H9 (cell line): ENCODE results near the gene PISD. TPM values are rescaled to one million over a fixed set of nuclear protein-coding genes. Genes with fewer than 3 reads are reported as not detected.

Source experiments
- DNase-seq: peaks from one replicate; pipeline ENCODE4 v3.0.0-alpha.2; 2017
- H2AFZ ChIP-seq: one replicate; pipeline ENCODE4 v1.6.1; 2013; ENCODE audit warnings: mild to moderate bottlenecking, low read length, control low read depth, moderate library complexity
- H2AK5ac ChIP-seq: 2 replicates; pipeline ENCODE4 v1.6.1; 2013; ENCODE audit warnings: low read length, control low read depth, mixed read lengths; ENCODE audit not compliant: insufficient read length
- H2BK120ac ChIP-seq: one replicate; pipeline ENCODE4 v1.6.1; 2013; ENCODE audit warnings: low read depth, mild to moderate bottlenecking, low read length, control low read depth, inconsistent platforms; ENCODE audit not compliant: poor library complexity, severe bottlenecking
- H2BK12ac ChIP-seq: 2 replicates; pipeline ENCODE4 v1.6.1; 2013; ENCODE audit warnings: low read length, control low read depth, mixed read lengths, low read depth; ENCODE audit not compliant: insufficient read length
- H2BK15ac ChIP-seq: 2 replicates; pipeline ENCODE4 v1.6.1; 2013; ENCODE audit warnings: low read depth, low read length, control low read depth
- H2BK20ac ChIP-seq: one replicate; pipeline ENCODE4 v1.6.1; 2013; ENCODE audit warnings: low read depth, mild to moderate bottlenecking, low read length, control low read depth, inconsistent platforms; ENCODE audit not compliant: poor library complexity, severe bottlenecking
- H2BK5ac ChIP-seq: 2 replicates; pipeline ENCODE4 v1.6.1; 2013; ENCODE audit warnings: low read length, control low read depth, mixed read lengths; ENCODE audit not compliant: insufficient read length
- H3K14ac ChIP-seq: 2 replicates; pipeline ENCODE4 v1.6.1; 2013; ENCODE audit warnings: low read length, control low read depth; ENCODE audit not compliant: insufficient read depth
- H3K18ac ChIP-seq: 2 replicates; pipeline ENCODE4 v1.6.1; 2013; ENCODE audit warnings: low read depth, mild to moderate bottlenecking, mixed read lengths, low read length, control low read depth; ENCODE audit not compliant: insufficient read length
- H3K23ac ChIP-seq: 2 replicates; pipeline ENCODE4 v1.6.1; 2013; ENCODE audit warnings: low read length, control low read depth, mixed read lengths, low read depth; ENCODE audit not compliant: insufficient read length
- H3K23me2 ChIP-seq: 2 replicates; pipeline ENCODE4 v1.6.1; 2013; ENCODE audit warnings: low read depth, mild to moderate bottlenecking, mixed read lengths, low read length, control low read depth; ENCODE audit not compliant: insufficient read length, poor library complexity, severe bottlenecking
- H3K27ac ChIP-seq: 2 replicates; pipeline ENCODE4 v1.5.1; 2013; ENCODE audit warnings: low read length, control low read depth, mixed read lengths, low read depth; ENCODE audit not compliant: insufficient read length
- H3K27me3 ChIP-seq: 2 replicates; pipeline ENCODE4 v1.6.1; 2013; ENCODE audit warnings: low read length, control low read depth, inconsistent platforms; ENCODE audit not compliant: insufficient read depth
- H3K4ac ChIP-seq: 2 replicates; pipeline ENCODE4 v1.6.1; 2013; ENCODE audit warnings: low read depth, mild to moderate bottlenecking, control low read depth, inconsistent platforms, low read length, moderate library complexity
- H3K4me1 ChIP-seq: 2 replicates; pipeline ENCODE4 v1.6.1; 2013; ENCODE audit warnings: low read length, control low read depth, inconsistent platforms; ENCODE audit not compliant: insufficient read depth
- H3K4me2 ChIP-seq: 2 replicates; pipeline ENCODE4 v1.6.1; 2013; ENCODE audit warnings: low read length, control low read depth, mixed read lengths; ENCODE audit not compliant: insufficient read length, insufficient read depth
- H3K56ac ChIP-seq: 2 replicates; pipeline ENCODE4 v1.6.1; 2013; ENCODE audit warnings: low read depth, mild to moderate bottlenecking, mixed read lengths, low read length, control low read depth; ENCODE audit not compliant: insufficient read length
- H3K79me1 ChIP-seq: 2 replicates; pipeline ENCODE4 v1.6.1; 2013; ENCODE audit warnings: low read depth, mild to moderate bottlenecking, moderate library complexity, low read length, control low read depth, inconsistent platforms; ENCODE audit not compliant: insufficient read depth, poor library complexity, severe bottlenecking
- H3K79me2 ChIP-seq: 2 replicates; pipeline ENCODE4 v1.6.1; 2013; ENCODE audit warnings: low read length, control low read depth, inconsistent platforms; ENCODE audit not compliant: insufficient read depth
- H3K9ac ChIP-seq: 2 replicates; pipeline ENCODE4 v1.6.1; 2013; ENCODE audit warnings: low read length, control low read depth, mixed read lengths; ENCODE audit not compliant: insufficient read length; ENCODE audit errors: extremely low read depth
- H3K9me3 ChIP-seq: one replicate; pipeline ENCODE4 v1.6.1; 2013; ENCODE audit warnings: low read depth, low read length, inconsistent platforms; ENCODE audit not compliant: control insufficient read depth
- H3T11ph ChIP-seq: one replicate; pipeline ENCODE4 v1.6.1; 2013; ENCODE audit warnings: mild to moderate bottlenecking, low read length, control low read depth, inconsistent platforms
- H4K20me1 ChIP-seq: one replicate; pipeline ENCODE4 v1.6.1; 2013; ENCODE audit not compliant: control insufficient read depth, insufficient read length, insufficient read depth
- H4K5ac ChIP-seq: 2 replicates; pipeline ENCODE4 v1.6.1; 2013; ENCODE audit warnings: low read depth, mild to moderate bottlenecking, mixed read lengths, low read length, control low read depth; ENCODE audit not compliant: insufficient read length
- H4K8ac ChIP-seq: replicated peaks from 2 replicates; pipeline ENCODE4 v1.6.1; 2013; ENCODE audit warnings: low read length, control low read depth, mixed read lengths, low read depth; ENCODE audit not compliant: insufficient read length
- H4K91ac ChIP-seq: 2 replicates; pipeline ENCODE4 v1.6.1; 2013; ENCODE audit warnings: low read depth, mild to moderate bottlenecking, moderate library complexity, mixed read lengths, low read length, control low read depth; ENCODE audit not compliant: insufficient read length
- H3K27ac Mint-ChIP-seq, 3 experiments: 2 replicates in 2 of 3; 3 replicates in 1 of 3; pipeline ENCODE4 v1.8.0; 2020 to 2021; ENCODE audit warnings: mixed read lengths in 3 of 3, mild to moderate bottlenecking in 1 of 3, moderate library complexity in 1 of 3
- H3K27me3 Mint-ChIP-seq: 2 replicates; pipeline ENCODE4 v1.8.0; 2021; ENCODE audit warnings: low read depth, mild to moderate bottlenecking, moderate library complexity, mixed read lengths
- H3K36me3 Mint-ChIP-seq, 3 experiments: 2 replicates in 2 of 3; 3 replicates in 1 of 3; pipeline ENCODE4 v1.8.0; 2020 to 2021; ENCODE audit warnings: low read depth in 3 of 3, mixed read lengths in 3 of 3; ENCODE audit not compliant: insufficient read depth in 1 of 3
- H3K4me1 Mint-ChIP-seq, 2 experiments: 2 replicates each; pipeline ENCODE4 v1.8.0; 2020; ENCODE audit warnings: mixed read lengths in 2 of 2
- H3K4me3 Mint-ChIP-seq, 2 experiments: 2 replicates in 1 of 2; 3 replicates in 1 of 2; pipeline ENCODE4 v1.8.0; 2020 to 2021; ENCODE audit warnings: mild to moderate bottlenecking in 2 of 2, mixed read lengths in 2 of 2, moderate library complexity in 1 of 2
- H3K9me3 Mint-ChIP-seq, 2 experiments: 2 replicates in 1 of 2; 3 replicates in 1 of 2; pipeline ENCODE4 v1.8.0; 2020; ENCODE audit warnings: mild to moderate bottlenecking in 2 of 2, mixed read lengths in 2 of 2, moderate library complexity in 1 of 2
- WGBS: extraction: QIAGEN DNeasy Blood & Tissue Kit; methylation state at CpG from one replicate; pipeline ENCODE4 v1.1.7; 2013; ENCODE audit warnings: missing lambda C conversion rate, low lambda C conversion rate, mixed read lengths; ENCODE audit not compliant: insufficient read length; ENCODE audit errors: extremely low coverage; 5-methylcytosine and 5-hydroxymethylcytosine counted together
- total RNA-seq: library from RNA; stranded (reverse); gene quantifications from 2 replicates; pipeline ENCODE4 v1.2.1, GENCODE V29; 2021
- TF ChIP-seq, protein P1 (sequence below): fragments of 200-600 bp; sonication (generic); conservative IDR thresholded peaks from 3 replicates; pipeline ENCODE4 v1.8.0; 2021; ENCODE audit warnings: antibody characterized with exemption, mild to moderate bottlenecking

Gene PISD
- total RNA-seq, 1 experiment from 2014 or later = 62.0 TPM

DNA sequence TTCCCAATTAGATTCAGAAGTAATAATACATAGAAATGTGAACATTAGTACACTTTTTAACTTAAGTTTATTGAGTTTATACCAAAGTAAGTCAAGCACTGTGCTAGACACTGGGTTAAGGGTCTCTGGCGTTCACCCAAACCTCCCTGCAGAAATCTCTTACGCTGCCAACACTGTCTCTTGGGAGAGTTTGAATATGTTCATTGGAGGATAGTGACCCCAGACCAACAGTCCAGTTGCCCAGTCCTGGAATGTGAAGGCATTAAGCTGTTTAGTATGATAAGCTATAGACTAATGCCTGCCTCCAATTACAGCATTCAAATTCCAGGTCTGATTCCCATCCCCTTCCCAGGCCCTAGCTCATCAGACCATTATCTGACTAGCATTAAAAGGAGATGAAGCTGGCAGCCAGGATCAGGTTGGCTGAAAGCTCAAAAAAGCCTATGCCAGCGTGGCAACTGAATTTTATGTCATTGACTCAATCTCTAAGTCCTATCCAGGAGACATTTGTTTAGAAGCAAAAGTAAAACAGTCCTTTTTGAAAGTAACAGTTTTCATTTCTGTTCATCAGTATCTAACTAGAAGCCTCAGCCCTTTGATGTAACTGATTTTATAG lies 87.9 kb downstream of the PISD start:
- Histone ChIP-seq H3T11ph (no peak overlapping the region), H3K18ac (no peak overlapping the region), H3K79me1 (no peaks in the 10 kb centered on the region), H3K27ac (no peak overlapping the region), H2BK120ac (no peak overlapping the region), H3K4ac (no peak overlapping the region), H3K4me2 (no peak overlapping the region), H3K9ac (no peak overlapping the region), H4K20me1 (no peaks in the 10 kb centered on the region), H2BK5ac (no peak overlapping the region), H2AFZ (no peak overlapping the region), H4K91ac (no peak overlapping the region), H3K23me2 (no peaks in the 10 kb centered on the region), H3K23ac (no peak overlapping the region), H3K79me2 (no peaks in the 10 kb centered on the region), H2BK15ac (no peak overlapping the region), H3K56ac (no peak overlapping the region), H3K14ac (no peak overlapping the region), H4K8ac (no peak overlapping the region), H3K27me3 (no peaks in the 10 kb centered on the region), H3K4me1 (no peaks in the 10 kb centered on the region), H3K9me3 (no peaks in the 10 kb centered on the region), H2BK12ac (no peak overlapping the region), H2AK5ac (no peak overlapping the region), H4K5ac (no peak overlapping the region), H2BK20ac (no peak overlapping the region)
- Mint-ChIP-seq H3K4me3 (no peak overlapping the region), H3K27me3 (peaks cover 1% of the 10 kb centered on the region; the same call in 1 of the 2 replicates), H3K36me3 (peaks cover 0 to 11% (median 0%) of the 10 kb centered on the region in 3 experiments; a peak in 3 of 7 replicates), H3K27ac (0 out of 7 replicates have a peak overlapping the region, but pooled peaks of 1 of the 3 experiments have one; percentile 61), H3K4me1 (no peaks in the 10 kb centered on the region), H3K9me3 (no peaks in the 10 kb centered on the region)
- no peak for DNase-seq
- TF ChIP-seq, protein P1, sequence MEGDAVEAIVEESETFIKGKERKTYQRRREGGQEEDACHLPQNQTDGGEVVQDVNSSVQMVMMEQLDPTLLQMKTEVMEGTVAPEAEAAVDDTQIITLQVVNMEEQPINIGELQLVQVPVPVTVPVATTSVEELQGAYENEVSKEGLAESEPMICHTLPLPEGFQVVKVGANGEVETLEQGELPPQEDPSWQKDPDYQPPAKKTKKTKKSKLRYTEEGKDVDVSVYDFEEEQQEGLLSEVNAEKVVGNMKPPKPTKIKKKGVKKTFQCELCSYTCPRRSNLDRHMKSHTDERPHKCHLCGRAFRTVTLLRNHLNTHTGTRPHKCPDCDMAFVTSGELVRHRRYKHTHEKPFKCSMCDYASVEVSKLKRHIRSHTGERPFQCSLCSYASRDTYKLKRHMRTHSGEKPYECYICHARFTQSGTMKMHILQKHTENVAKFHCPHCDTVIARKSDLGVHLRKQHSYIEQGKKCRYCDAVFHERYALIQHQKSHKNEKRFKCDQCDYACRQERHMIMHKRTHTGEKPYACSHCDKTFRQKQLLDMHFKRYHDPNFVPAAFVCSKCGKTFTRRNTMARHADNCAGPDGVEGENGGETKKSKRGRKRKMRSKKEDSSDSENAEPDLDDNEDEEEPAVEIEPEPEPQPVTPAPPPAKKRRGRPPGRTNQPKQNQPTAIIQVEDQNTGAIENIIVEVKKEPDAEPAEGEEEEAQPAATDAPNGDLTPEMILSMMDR = no peak
- no CpG with 5 or more reads among the region's 3 CpGs for WGBS
